Measurements from ENCODE around the gene TNFRSF6B.

DNA sequence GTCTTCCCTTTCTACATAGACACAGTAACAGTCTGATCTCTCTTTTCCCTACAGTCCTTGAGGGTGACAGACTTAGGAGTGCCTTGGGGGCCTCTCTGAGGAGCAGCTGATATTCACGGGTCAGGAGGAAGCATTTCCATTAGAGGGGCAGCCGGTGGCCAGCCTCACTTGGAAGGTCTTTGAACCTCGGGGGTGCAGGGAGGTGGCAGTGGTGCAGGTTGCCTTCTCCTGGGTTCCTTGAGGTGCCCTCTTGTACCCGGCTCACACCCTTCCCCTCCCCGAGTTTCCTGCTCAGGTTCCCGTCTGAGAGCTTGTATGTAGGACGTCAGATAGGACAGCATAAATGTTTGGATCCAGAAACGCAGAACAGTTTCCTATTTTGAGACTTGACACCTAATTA is 35.8 kb upstream of the TNFRSF6B start:
- TF ChIP-seq, protein P1, sequence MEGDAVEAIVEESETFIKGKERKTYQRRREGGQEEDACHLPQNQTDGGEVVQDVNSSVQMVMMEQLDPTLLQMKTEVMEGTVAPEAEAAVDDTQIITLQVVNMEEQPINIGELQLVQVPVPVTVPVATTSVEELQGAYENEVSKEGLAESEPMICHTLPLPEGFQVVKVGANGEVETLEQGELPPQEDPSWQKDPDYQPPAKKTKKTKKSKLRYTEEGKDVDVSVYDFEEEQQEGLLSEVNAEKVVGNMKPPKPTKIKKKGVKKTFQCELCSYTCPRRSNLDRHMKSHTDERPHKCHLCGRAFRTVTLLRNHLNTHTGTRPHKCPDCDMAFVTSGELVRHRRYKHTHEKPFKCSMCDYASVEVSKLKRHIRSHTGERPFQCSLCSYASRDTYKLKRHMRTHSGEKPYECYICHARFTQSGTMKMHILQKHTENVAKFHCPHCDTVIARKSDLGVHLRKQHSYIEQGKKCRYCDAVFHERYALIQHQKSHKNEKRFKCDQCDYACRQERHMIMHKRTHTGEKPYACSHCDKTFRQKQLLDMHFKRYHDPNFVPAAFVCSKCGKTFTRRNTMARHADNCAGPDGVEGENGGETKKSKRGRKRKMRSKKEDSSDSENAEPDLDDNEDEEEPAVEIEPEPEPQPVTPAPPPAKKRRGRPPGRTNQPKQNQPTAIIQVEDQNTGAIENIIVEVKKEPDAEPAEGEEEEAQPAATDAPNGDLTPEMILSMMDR (IDR thresholded peaks at IDR 0.05; ENCODE audit: insufficient read depth, low read length) = no peak
- TF ChIP-seq, protein P2, sequence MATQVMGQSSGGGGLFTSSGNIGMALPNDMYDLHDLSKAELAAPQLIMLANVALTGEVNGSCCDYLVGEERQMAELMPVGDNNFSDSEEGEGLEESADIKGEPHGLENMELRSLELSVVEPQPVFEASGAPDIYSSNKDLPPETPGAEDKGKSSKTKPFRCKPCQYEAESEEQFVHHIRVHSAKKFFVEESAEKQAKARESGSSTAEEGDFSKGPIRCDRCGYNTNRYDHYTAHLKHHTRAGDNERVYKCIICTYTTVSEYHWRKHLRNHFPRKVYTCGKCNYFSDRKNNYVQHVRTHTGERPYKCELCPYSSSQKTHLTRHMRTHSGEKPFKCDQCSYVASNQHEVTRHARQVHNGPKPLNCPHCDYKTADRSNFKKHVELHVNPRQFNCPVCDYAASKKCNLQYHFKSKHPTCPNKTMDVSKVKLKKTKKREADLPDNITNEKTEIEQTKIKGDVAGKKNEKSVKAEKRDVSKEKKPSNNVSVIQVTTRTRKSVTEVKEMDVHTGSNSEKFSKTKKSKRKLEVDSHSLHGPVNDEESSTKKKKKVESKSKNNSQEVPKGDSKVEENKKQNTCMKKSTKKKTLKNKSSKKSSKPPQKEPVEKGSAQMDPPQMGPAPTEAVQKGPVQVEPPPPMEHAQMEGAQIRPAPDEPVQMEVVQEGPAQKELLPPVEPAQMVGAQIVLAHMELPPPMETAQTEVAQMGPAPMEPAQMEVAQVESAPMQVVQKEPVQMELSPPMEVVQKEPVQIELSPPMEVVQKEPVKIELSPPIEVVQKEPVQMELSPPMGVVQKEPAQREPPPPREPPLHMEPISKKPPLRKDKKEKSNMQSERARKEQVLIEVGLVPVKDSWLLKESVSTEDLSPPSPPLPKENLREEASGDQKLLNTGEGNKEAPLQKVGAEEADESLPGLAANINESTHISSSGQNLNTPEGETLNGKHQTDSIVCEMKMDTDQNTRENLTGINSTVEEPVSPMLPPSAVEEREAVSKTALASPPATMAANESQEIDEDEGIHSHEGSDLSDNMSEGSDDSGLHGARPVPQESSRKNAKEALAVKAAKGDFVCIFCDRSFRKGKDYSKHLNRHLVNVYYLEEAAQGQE (IDR thresholded peaks at IDR 0.05; ENCODE audit: insufficient replicate concordance, low read depth) = no peak
